Calu3 (cell line): ENCODE results near the gene MXRA7. TPM values are rescaled to one million over a fixed set of nuclear protein-coding genes. Genes with fewer than 3 reads are reported as not detected.

Experiments
- BruUV-seq: library from RNA; stranded (reverse); fragments of 400-500 nt; replicated peaks from 2 replicates; lab custom pipeline; 2021; lab: Mats Ljungman, UMichigan
- CTCF ChIA-PET: fragments of 300-600 bp; sonication (Branson Sonifier 250); formaldehyde crosslinking; loops from one replicate; lab custom pipeline; 2022; ENCODE audit warnings: antibody characterized with exemption; lab: Charles Lee
- DNase-seq: peaks from one replicate; pipeline ENCODE4 v3.0.0; 2022
- H3K27ac Mint-ChIP-seq: one replicate; pipeline ENCODE4 v1.8.0; 2022; ENCODE audit warnings: mixed read lengths; ENCODE audit not compliant: unreplicated experiment
- H3K27me3 Mint-ChIP-seq: one replicate; pipeline ENCODE4 v1.8.0; 2022; ENCODE audit warnings: mixed read lengths; ENCODE audit not compliant: unreplicated experiment
- H3K36me3 Mint-ChIP-seq: one replicate; pipeline ENCODE4 v1.8.0; 2022; ENCODE audit warnings: mild to moderate bottlenecking, moderate library complexity, mixed read lengths; ENCODE audit not compliant: insufficient read depth, unreplicated experiment
- H3K4me1 Mint-ChIP-seq: one replicate; pipeline ENCODE4 v1.8.0; 2022; ENCODE audit warnings: mild to moderate bottlenecking, low read depth, mixed read lengths; ENCODE audit not compliant: unreplicated experiment
- H3K4me3 Mint-ChIP-seq: one replicate; pipeline ENCODE4 v1.8.0; 2022; ENCODE audit warnings: mild to moderate bottlenecking, low read depth, moderate library complexity, mixed read lengths; ENCODE audit not compliant: unreplicated experiment
- H3K9me3 Mint-ChIP-seq: one replicate; pipeline ENCODE4 v1.8.0; 2022; ENCODE audit warnings: low read depth, mixed read lengths; ENCODE audit not compliant: unreplicated experiment
- CTCF ChIP-seq: fragments of 200-600 bp; IDR thresholded peaks from one replicate; pipeline ENCODE4 v1.8.0; 2022; ENCODE audit warnings: antibody characterized with exemption; ENCODE audit not compliant: unreplicated experiment
- intact Hi-C: fragments of 100-400 bp; cut with micrococcal nuclease; formaldehyde crosslinking; loops from one replicate; pipeline ENCODE4 v1.10.0; 2022; ENCODE audit not compliant: unreplicated experiment
- total RNA-seq: library from RNA; stranded (reverse); gene quantifications from 2 replicates; pipeline ENCODE4 v1.2.3, GENCODE V29; 2022

Gene MXRA7
- total RNA-seq, 1 experiment from 2014 or later: 9.9 TPM

DNA sequence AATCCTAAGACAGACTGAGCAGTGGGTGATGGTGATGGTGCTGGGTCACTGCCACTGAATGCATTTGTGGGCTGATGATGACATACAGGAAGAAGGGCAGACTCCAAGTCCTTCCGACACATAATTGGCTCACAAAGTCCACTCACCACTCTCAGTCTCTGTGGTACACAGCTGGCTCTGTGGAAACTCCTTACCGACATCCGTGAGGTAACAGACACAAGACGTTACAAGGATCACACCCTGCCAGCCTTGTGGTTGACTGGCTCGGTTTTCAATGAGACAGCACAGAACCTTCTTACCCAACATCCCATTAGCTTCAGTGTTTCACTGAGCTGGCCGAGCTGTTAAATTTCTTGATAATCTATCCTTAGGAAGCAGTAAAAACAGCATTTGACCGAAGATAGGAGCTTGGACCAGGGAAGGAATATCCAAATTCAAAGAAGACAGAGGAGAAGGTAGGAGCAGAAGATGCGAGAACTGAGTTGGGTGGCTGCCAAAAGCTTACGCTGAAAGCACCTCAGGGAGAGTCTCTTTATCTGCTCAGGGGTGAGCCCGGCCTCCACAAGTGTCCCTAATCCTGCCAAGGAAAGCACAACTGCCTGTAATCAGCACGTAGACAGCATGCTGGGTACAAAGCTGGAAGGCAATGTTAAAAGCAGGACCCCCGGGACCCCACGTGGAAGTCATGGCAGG lies 5.5 kb upstream of the MXRA7 start:
- Mint-ChIP-seq H3K9me3 (no peaks in the 10 kb centered on the region), H3K36me3 (peaks cover 63% of the 10 kb centered on the region), H3K27me3 (no peaks in the 10 kb centered on the region), H3K4me3 (no peak overlapping the region), H3K4me1 (peaks cover 13% of the 10 kb centered on the region), H3K27ac (no peak overlapping the region)
- no peak for TF ChIP-seq CTCF
- intact Hi-C loops: loop anchor here (10.0 kb wide), 1 partner anchor 71 kb away; the partner anchor contains the start of gene ST6GALNAC1
- BruUV-seq: no TSS peak
- DNase-seq: no peak
- CTCF ChIA-PET: no interaction called here

GRCh38 chr17:76715496-76715830 lies 4.7 kb upstream of the MXRA7 start:
- no peak for TF ChIP-seq CTCF
- BruUV-seq: no TSS peak
- Mint-ChIP-seq H3K27me3 (no peaks in the 10 kb centered on the region), H3K4me3 (no peak overlapping the region), H3K4me1 (peaks cover 13% of the 10 kb centered on the region), H3K36me3 (peaks cover 61% of the 10 kb centered on the region), H3K9me3 (no peaks in the 10 kb centered on the region), H3K27ac (no peak overlapping the region)
- CTCF ChIA-PET: no interaction called here
- intact Hi-C loops: loop anchor here (10.0 kb wide), 1 partner anchor 71 kb away; the partner anchor contains the start of gene ST6GALNAC1
- DNase-seq: no peak

DNA sequence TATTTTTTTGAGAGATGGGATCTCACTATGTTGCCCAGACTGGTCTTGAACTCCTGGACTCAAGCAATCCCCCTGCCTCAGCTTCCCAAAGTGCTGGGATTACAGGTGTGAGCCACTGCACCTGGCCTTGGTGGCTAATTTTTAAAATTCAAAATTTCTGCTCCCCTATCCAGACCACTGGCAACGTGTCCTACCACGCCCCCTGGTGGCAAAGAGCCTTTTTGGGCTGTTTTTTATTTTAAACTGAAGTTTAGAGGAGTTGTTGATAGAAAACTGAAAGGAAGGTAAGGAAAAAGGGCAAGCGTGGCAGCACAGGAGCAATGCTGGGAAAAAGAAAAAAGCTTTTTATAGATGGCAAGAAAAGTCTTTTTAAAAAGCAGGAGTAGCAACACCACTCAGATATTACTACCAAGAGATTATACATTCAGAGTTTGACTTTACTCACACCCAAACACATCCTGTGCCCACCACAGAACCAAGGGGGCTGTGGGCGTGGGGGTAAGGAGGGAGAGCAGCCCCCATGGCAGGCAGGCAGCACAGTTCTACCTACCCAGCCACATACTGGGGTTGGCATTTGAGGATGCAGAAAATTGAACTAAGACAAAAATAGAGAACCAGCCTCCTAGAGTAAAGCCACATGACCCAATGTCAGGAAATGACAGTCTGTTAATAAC lies 4.2 kb upstream of the MXRA7 start:
- peak; percentile 79 for DNase-seq
- no peaks in the 10 kb centered on the region for H3K27me3 Mint-ChIP-seq
- CTCF ChIA-PET: no interaction called here
- H3K36me3 Mint-ChIP-seq: peaks cover 58% of the 10 kb centered on the region
- peak; percentile 78 for TF ChIP-seq CTCF
- peaks cover 13% of the 10 kb centered on the region for H3K4me1 Mint-ChIP-seq
- no peak overlapping the region for H3K27ac Mint-ChIP-seq
- intact Hi-C loops: loop anchor here (10.0 kb wide), 1 partner anchor 70 kb away; the partner anchor contains the start of gene ST6GALNAC1
- H3K9me3 Mint-ChIP-seq: no peaks in the 10 kb centered on the region
- H3K4me3 Mint-ChIP-seq: no peak overlapping the region
- BruUV-seq: no TSS peak

DNA sequence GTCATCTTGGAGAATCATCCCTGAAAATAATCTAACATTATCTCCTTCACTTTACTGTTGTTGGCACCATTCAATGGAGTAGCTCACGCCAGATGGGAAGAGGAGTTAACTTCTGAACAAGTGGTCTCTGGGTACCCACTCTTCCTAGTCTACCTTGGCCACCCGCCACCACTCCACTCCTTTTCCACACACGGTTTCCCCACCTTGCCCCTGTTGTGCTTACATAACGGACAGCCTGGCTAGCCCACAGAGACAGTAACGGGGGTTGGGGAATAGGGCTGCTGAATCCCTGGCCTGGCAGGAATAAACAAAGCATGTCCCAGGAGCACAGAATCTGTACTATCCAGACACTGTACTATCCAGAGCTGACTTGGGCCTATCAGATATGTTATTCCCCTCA lies 3.6 kb upstream of the MXRA7 start:
- Mint-ChIP-seq H3K4me1 (peaks cover 13% of the 10 kb centered on the region), H3K9me3 (no peaks in the 10 kb centered on the region), H3K4me3 (no peak overlapping the region), H3K27ac (no peak overlapping the region), H3K36me3 (peaks cover 58% of the 10 kb centered on the region), H3K27me3 (peaks cover 4% of the 10 kb centered on the region)
- no peak for DNase-seq
- intact Hi-C loops: loop anchor here (10.0 kb wide), 1 partner anchor 70 kb away; the partner anchor contains the start of gene ST6GALNAC1
- TF ChIP-seq CTCF: no peak
- CTCF ChIA-PET: no interaction called here
- BruUV-seq: no TSS peak
